Measurements from ENCODE around the gene TMEM120A.

GRCh38 chr7:76022026-76022780, 27.8 kb upstream of the TMEM120A start:
- no peak for TF ChIP-seq CTCF (IDR thresholded peaks at IDR 0.05)
- no peak for TF ChIP-seq POLR2A (IDR thresholded peaks at IDR 0.05)

All from upper lobe of left lung (tissue), 4 donors.